CD4-positive, alpha-beta T cell treated with Interleukin-2 at 100 ng/mL for 4 hours (primary cell): Measurements from ENCODE around the gene HECW1.

Source experiments
- DNase-seq: peaks from one replicate; pipeline ENCODE4 v3.0.0-alpha.2; 2020; ENCODE audit warnings: low spot score

HECW1 gene

DNA sequence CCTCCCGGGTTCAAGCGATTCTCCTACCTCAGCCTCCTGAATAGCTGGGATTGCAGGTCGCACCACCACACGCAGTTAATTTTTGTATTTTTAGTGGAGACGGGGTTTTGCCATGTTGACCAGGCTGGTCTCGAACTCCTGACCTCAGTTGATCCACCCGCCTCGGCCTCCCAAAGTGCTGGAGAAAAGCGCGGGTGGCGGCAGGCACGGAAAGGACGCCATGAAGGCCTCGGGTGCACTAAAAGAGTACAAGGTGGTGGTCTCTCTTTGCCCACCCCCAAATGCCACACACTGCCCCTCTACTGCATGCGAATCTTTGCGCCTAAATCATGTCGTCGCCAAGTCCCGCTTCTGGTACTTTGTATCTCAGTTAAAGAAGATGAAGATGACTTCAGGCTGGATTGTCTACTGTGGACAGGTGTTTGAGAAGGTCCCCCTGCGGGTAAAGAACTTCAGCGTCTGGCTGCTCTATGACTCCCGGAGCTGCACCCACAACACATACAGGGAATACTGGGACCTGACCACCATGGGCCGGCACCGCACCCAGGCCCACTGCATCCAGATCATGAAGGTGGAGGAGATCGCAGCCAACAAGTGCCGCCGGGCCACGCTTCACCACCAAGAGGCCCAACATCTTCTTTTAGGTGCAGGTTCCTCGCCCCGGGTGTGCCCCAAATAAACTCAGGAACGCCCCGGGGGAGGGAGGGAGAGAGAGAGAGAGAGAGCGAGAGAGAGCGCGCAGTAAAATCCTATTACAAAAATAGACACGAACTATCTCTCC is 161.7 kb downstream of the HECW1 start:
- no peak for DNase-seq

DNA sequence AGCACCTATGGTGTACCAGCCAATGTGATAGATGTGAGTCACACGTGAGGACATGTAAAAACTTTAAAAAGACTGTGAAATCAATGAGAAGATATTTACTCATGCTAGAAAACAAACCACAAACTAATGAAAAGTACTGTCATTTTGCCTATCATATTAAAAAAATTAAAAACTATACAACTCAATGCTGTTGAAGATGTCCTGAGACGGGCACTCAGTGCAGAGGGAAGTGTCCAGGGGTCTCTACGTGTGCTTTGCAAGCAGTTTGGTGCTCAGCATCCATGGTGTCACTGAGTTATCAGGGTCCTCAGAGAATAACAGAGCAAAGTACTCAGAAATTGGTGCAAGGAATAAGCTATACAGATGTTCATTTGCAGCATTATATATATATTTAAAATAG is 162.3 kb downstream of the HECW1 start:
- DNase-seq: no peak

DNA sequence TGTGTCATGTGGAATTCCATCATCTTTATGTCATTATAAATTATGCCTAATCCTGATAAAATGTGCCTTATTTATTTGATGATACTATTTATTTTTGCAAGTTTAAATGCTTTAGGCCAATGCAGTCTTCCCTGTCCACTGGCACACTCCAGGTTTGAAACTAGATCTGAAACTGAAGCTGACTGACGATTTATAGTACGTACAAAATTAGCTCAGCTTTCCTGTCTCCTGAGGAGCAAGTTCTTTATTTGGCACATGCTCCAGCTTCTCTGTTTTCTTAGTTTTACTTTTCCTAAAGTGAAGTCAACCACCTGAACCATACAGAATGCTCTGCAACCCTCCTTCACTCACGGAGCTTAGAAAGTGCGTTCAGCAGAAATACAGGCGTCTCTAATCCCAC is 164.1 kb downstream of the HECW1 start:
- no peak for DNase-seq

DNA sequence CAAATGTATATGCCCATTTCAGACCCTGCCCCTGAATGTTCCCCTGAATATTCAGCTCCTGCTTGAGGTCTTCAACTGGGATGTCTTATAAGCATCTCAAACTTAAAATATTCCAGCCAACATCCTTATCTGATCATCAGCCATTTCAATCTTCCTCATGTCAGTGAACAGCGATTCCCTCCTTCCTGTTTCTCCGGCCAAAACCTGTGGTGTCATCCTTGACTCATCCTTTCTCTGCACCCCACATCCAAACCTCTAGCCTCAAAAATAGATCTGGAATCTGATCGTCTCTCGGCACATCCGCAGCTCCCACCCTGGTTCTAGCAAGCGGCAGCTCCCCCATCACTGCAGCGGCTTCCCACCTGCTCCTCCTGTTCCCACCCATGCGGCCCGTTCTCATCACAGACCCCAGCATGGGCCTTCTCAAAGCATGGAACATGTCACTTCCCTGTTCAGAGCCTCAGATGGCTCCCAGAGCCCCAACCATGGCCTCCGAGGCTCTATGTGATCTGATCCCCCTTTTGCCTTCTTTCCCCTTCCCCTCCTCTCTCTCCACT is 165.7 kb downstream of the HECW1 start:
- DNase-seq: no peak

DNA sequence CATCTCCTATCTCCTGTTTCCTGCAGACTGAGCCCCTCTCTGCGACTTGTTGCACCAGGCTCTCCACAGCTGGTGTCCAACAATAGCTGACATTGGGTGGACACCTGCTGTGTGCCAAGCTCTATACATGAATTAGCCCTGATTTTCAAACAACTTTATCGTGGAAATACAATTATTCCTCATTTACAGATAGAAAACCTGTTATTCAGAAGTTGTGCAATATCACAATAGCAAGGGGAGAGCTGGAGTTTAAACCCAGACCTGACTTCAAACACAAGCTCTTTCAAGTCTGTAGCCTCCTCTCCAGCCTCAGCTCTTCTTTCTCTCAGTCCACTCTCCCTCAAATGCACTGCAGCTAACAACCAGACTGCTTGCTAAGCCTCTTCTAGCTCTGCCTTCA is 168.8 kb downstream of the HECW1 start:
- DNase-seq: no peak

DNA sequence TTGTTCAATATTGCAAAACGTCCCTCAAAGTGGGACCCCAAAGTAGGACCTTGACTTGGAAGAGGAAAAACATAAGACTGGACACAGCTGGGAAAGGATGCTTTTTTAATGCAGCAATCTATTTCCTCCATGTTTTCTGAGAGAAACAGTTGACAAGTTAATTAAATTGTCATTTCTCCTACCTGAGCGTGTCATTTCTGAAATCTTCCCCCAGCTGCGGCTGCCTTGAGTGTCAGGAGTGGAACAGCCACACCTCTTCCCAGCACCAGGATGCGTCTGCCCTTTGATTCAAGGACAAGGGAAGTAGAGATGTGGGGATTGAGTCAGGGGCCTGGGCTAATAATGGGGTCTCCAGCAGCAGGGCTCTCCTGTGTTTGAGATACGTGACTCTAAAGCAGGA is 171.3 kb downstream of the HECW1 start:
- no peak for DNase-seq

DNA sequence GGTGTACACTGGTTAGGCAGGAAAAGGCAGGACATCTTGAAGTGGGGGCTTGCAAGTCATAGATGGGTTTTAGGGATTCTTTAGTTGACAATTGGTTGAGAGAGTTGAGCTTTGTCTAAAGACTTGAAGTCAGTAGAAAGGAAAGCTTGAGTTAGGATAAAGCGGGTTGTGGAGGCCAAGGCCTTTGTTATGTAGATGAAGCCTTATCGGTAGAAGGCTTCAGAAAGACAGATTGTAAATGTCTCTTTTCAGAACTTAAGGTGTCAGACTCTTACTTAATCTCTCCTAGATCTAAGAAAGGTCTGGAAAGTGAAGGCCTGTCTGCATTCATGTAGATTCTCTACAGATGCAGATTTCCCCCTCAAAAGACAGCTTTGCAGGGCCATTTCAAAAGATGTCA is 177.4 kb downstream of the HECW1 start:
- DNase-seq: no peak

DNA sequence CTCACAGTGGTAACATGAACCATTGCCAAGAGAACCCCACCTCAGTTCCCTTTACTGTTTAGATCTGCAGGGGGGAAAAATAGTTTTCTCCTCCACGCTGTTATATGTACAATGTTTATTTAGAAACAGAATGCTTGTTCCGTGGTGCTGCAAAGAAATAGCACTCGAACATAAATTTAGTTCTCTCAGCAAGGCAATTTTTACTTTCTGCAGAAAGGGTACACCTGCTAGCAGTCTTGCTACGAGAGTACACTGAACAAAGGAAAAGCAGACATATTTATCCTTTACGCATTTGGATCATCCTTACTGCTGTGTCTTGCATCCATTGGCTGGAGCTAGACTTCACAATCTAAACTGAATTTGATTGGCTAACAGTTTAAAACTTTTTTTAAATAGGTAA is 178.5 kb downstream of the HECW1 start:
- DNase-seq: no peak

DNA sequence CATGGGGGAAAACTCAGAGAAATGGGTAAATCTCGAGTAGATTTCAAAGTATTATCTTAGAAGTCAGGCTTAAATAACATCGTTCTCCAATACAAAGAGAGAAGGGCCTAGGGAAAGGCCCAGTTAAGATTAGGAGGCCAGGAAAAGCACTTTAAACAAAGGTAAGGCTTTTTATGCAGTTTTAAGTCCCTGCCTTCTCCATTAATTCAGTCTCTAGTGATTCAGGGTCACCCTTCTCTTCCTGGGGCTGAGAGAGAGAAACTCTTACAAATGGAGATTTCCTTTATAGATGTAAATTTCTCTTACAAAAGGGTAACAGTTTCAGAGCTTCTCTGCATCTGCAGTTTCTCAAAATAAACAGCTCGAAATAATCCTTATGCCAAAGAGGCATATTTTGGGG is 179.3 kb downstream of the HECW1 start:
- no peak for DNase-seq

DNA sequence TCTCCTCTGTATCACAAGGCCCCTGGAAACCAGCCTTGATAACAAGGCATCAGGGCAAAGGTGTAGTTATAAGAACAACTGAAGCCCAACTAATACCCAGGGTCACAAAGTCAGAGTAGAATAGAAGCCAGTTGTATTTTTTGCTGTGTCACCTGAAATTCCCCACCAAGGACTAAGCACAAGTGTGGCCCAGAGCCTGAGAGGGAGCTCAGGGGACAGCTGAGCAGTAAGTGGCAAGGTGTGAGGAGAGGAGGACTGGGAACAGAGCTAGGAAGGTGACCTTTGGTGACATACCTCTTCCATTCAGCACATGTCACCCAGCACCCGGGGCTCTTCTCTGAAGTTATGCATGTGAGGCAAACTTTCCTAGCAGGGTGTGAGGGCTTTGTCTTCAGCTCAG is 179.9 kb downstream of the HECW1 start:
- no peak for DNase-seq

DNA sequence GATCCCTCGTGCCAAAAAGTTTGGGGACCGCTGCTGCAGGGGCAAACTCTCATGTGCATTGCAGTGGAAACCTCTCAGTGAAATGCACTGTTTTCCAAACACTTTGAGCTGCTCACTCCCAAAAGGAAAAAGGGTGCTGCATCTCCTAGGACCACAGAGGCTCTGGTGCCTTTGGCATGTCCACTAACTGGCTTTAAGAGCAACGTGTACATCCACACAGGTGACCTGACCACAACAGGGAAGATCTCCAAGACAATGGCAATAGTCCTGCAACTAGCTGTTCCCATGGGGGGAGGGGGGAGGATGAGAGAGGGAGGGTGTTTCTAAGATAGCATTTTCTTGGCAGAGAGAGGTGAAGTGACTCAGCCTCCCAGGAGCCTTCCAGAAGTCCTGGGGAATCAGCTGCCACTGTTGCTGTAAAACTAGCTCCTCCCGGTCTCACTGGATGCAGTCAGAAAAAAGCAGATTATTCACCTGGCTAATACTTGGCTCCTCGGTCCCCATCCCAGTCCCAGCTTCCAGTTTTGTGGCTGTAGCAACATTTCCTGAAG is 181.7 kb downstream of the HECW1 start:
- DNase-seq: no peak

DNA sequence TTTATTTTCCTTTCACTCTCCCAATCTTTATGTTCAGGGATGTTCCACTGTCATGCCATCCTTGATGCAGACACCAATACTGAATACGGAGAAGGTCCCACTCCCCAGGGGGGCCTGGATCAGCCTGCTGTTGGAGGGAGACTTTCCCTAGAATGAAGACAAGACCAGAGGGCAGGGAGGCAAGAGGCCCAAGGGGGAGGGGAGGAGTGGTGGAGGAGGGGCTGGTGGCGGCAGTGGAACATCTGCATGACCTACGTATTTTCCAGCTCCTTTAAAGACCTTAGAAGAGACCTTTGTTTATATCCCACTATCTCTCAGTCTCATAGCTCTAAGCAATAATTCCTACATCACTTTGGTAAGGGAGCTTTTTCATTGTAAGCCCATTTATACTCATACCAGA is 183.0 kb downstream of the HECW1 start:
- no peak for DNase-seq

DNA sequence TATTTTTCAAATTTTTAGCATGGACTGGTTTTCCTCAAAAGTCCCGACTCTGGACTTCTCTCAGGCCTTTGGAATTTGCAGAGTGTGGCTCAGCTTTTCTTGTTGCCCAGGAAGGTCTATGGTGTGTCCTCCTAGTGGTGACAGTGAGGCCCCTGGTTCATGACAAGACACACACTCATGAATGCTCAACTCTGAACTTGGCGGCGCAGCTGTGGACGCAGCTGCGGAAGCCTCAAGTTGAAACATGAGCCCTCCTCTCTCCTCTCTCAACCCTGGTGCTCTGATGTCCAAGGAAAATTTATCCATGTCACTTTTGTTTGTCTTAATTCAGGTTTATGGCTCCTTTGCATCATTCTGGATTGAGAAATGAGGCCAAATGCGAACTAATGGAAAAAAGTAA is 183.9 kb downstream of the HECW1 start:
- no peak for DNase-seq

DNA sequence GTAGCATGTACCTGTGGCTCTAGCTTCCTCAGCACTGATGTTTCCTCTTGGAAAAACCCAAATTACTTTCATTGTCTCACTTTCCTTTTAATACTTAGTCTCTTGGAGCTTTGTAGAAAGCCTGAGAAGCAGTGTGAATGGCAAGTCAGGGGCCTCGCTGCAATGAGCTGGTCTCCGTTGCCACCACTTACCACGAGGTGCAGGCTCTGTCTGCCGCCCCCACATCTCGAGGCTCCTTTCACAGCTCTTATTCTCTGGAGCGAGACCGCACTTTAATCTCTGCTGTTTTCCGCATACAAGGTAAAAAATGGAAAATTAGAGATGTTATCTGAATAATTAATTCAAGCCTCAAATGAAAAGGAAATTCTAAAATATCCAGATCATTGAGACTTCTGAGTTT is 186.2 kb downstream of the HECW1 start:
- no peak for DNase-seq

DNA sequence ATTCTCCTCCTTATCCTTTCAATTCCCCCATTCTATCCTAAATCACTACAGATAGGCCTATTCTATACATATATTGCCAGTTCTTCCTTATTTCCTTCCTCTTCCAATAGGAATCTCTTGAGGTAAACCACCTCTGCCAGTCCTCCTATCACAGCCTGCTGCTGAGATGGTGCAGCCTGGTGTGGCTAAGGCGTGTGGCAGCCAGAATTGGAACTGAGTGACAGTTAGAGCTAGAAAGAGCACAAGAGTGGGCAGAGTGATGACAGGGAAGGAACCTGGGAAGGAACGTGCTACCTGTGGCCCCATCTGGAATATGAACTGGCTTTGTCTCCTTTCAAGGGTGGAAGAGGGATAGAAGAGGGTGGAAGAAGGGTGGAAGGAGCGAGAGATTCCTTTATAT is 187.7 kb downstream of the HECW1 start:
- no peak for DNase-seq

DNA sequence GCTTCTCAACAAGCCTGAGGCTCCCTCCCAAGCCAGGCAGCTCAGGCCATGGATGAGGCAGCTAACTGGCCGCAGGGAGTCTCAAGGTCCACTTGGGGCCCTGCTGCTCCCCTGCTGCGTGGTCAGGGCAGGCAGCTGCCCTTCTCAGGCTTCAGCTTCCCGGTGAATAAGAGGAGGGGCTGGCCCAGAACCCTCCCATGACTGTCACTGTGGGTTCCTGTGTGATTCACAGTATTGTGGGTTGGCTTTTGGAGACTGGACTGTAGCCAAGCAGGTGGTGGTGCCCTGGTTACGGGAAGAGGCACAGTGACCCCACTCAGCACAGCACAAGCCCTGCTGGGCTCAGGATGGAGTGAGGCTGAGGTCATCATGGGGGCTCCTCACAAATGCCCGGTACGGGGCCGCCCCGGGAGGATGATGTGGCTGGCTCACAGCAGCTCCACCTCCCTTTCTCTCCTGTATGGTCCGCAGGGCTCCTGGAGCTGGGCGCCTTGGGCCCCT is 189.8 kb downstream of the HECW1 start:
- DNase-seq: no peak

DNA sequence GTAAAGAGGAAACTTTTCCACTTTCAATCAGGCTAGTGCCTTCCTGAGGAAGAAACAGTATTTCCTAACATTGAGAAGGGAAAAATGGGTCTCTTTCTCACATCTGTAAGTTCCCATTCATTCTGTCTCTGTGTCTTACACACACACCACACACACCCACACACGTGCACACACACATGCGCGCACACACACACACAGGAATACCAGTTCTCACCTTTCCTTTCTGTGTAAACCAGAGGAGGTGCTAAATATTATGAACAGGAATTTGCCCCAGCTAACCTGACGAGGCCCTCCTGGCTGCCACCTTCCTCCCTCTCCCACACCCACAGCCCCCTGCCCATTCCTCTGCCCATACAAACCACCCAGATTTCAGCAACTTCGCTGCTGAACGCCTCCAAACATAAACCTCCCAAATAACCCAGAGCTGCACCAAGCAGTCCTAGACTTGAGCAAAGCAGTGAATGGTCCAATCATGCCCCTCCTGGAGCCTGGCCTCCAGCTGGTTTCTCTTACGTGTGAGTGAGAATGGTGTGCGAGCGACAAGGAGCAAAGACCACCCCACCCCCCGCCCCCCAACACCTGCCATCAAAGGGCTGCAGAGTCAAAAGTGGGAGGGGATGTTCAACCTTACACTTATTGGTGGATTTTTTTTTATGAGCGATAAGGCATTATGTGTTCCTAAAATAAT is 190.5 kb downstream of the HECW1 start:
- DNase-seq: no peak

DNA sequence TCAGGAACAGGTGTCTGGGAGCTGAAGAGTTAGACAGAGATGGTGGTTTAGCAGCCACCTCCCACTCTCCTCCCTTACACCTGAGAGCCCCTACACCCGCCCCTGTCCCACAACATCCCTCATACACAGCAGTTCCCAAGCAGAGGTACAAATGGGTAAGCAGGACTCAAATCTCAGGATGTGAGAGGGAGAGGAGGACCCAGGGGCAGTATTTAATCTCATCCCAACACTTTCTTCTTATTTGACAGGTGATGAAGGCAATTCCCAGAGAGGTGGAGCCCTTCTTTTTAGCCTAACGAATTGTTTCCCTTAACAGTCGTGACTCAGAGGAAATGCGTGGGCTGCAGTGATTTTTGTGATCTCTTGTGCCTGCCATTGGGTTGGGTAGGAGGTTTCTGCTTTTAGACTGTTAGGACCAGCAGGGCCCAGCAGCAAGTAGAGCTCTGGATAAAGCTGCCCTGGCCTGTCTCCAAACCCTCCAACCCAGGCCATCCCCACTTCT is 191.3 kb downstream of the HECW1 start:
- DNase-seq: no peak

DNA sequence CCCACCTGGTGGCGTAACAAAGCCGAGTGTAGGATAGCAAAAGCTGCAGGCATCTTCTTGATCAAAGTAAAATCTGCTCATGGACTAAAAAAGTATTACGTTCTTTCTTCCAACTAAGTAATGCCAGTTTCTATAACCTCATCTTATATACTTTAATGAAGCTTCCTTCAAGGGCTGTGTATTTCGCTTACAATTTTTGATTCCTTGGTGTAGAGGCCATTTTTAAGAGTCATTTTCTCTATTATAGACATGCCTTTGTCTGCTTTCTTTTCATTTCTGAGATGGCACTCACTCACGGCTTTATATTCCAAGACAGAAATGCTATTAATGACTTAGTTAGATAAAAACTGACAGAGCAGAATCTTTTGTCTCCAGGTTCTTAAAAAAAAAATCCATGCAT is 194.0 kb downstream of the HECW1 start:
- no peak for DNase-seq

DNA sequence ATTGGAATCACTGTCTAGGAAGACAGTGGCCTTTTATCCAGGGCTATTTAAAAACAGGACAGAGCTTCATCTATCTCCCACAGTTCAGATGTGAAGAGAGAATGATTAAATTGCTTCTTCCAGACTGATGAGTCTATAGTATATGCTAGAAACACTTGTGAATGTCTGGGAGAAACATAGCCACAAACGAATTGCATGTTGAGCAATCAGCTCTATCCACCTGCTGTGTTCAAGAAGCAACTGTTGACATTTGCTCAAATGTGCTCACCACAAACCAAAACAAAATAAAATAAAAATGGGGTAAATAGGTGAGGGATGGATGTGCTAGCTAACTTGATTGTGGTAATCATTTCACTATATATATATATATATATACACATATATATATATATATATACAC is 195.1 kb downstream of the HECW1 start:
- no peak for DNase-seq

DNA sequence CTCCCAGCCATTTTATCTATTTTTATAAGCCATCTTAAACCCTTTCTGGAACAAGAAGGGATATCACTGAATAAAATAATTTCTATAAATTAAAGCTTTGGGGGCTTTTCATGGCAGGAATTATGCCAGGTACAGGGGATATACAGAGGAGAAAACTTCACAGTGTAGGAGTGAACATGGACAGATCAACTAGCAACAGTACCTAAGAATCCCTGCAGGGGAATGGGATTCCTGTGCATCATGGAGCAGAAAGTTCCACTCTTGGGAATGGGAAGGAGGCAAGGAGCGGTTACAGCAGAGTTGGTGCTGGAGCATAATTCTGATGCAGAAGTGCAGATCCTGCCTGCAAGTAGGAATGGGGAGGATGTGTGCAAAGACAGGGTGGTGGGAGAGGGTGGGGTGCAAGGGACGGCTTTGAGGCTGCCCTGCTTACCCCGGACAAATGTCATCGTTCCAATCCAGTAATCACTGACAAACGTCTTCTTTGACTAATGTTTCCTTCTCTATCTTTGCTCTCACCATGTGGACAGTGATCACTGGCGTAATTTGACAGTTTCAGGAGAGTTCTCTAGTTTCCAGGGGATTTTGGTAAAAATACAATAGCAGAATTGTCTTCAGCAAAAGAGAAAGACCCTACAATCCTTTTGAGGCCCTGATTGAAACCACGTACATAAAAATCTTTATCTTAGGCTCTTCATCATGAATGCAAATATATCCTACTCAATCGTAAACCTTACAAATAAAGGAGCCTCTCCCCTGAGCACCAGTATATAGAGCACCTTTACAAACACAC is 196.7 kb downstream of the HECW1 start:
- no peak for DNase-seq

DNA sequence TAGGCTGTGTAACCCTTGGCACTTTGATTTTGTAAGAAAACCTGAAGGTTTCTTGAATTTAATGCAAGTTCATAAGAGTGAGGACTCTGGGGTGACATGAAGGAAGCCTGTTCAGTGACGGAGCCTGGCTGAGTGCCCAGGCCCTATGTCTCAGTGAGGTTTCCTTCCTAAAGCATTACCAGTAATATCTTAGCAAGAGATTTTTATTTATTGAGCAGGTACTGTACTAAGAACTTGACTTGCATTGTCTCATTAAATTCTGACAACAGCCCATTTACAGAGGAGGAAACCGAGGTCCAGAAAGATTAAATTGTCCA is 197.2 kb downstream of the HECW1 start:
- DNase-seq: no peak
